A375 (cell line): ENCODE measurements around the gene TAF11L2. TPM values are rescaled to one million over a fixed set of nuclear protein-coding genes. Genes with fewer than 3 reads are reported as not detected.

Source experiments
- small RNA-seq: library from RNA; depleted of rRNA; stranded (forward); fragments of <200 nt; gene quantifications from one replicate; pipeline ENCODE3, GENCODE V24; 2014
- total RNA-seq: library from RNA; depleted of rRNA; stranded (reverse); fragments of >200 nt; shearing (Covaris generic); gene quantifications from 2 replicates; pipeline ENCODE4 v1.2.3, GENCODE V29; 2014; rRNA removed

The TAF11L2 gene
- total RNA-seq: not detected in 2 replicates

GRCh38 chr5:17497931-17498330 is at the start of gene TAF11L2:
TSS of gene TAF11L2 (plus strand) at chr5:17498231.

GRCh38 chr5:17518067-17518466 is 20.0 kb downstream of the TAF11L2 start, which contains the start of gene TAF11L3:
TSS of gene TAF11L3 (plus strand) at chr5:17518367.

GRCh38 chr5:17521501-17521900 is 23.5 kb downstream of the TAF11L2 start, which contains the start of gene TAF11L4:
TSS of gene TAF11L4 (plus strand) at chr5:17521801.

GRCh38 chr5:17524935-17525334 is 26.9 kb downstream of the TAF11L2 start, which contains the start of gene TAF11L5:
TSS of gene TAF11L5 (plus strand) at chr5:17525235.

GRCh38 chr5:17528369-17528768 is 30.3 kb downstream of the TAF11L2 start, which contains the start of gene TAF11L6:
TSS of gene TAF11L6 (plus strand) at chr5:17528669.

Small RNA genes lying within 50 kb of the gene (small RNA-seq; reads per million reads assigned to genes)
- gene AC106774.3: not detected

Other genes starting within 250 kb of the TAF11L2 start
- gene TAF11L3, start 20.1 kb downstream of the TAF11L2 start, total RNA-seq: not detected in 2 replicates
- not detected in 2 replicates for gene TAF11L4, start 23.6 kb downstream of the TAF11L2 start, total RNA-seq
- not detected in 2 replicates for gene TAF11L5, start 27.0 kb downstream of the TAF11L2 start, total RNA-seq
- gene TAF11L6, start 30.4 kb downstream of the TAF11L2 start, total RNA-seq: not detected in 2 replicates
- not detected in 2 replicates for gene TAF11L7, start 87.5 kb downstream of the TAF11L2 start, total RNA-seq
- not detected in 2 replicates for gene TAF11L8, start 92.7 kb downstream of the TAF11L2 start, total RNA-seq
- gene TAF11L9, start 96.2 kb downstream of the TAF11L2 start, total RNA-seq: not detected in 2 replicates
- gene TAF11L10, start 99.6 kb downstream of the TAF11L2 start, total RNA-seq: not detected in 2 replicates
- not detected in 2 replicates for gene TAF11L11, start 106.0 kb downstream of the TAF11L2 start, total RNA-seq
- not detected in 2 replicates for gene TAF11L12, start 112.2 kb downstream of the TAF11L2 start, total RNA-seq
- gene TAF11L13, start 133.9 kb downstream of the TAF11L2 start, total RNA-seq: 0.50 and 0.91 TPM in 2 replicates
- not detected in 2 replicates for gene TAF11L14, start 136.2 kb downstream of the TAF11L2 start, total RNA-seq